Osteoblast (primary cell): ENCODE measurements around the gene HTD2. TPM values are rescaled to one million over a fixed set of nuclear protein-coding genes. Genes with fewer than 3 reads are reported as not detected.
A peak's percentile ranks its signal among the peaks of the same experiment; 100 is the strongest.
"Not testable (repeated sequence)": the region's sequence is repeated elsewhere in the genome, so short reads cannot be mapped to it uniquely, and the experiment has no call there.

Experiments used
- DNase-seq: peaks from one replicate; pipeline ENCODE4 v3.0.0; 2011; ENCODE audit warnings: low spot score, mixed read lengths; ENCODE audit not compliant: insufficient read length; ENCODE audit errors: missing footprints
- H2AFZ ChIP-seq: 2 replicates; pipeline ENCODE4 v1.6.0; 2011; ENCODE audit warnings: mild to moderate bottlenecking, low read length
- H3K27ac ChIP-seq: 2 replicates; pipeline ENCODE4 v1.5.1; 2011; ENCODE audit warnings: mild to moderate bottlenecking, low read depth, low read length, moderate library complexity
- H3K27me3 ChIP-seq: 2 replicates; pipeline ENCODE4 v1.6.0; 2012; ENCODE audit warnings: mild to moderate bottlenecking, control low read depth, inconsistent platforms, low read length, moderate library complexity; ENCODE audit not compliant: insufficient read depth
- H3K36me3 ChIP-seq: 2 replicates; pipeline ENCODE4 v1.5.1; 2011; ENCODE audit warnings: mild to moderate bottlenecking, low read length, control low read depth, moderate library complexity; ENCODE audit not compliant: insufficient read depth
- H3K4me1 ChIP-seq: 2 replicates; pipeline ENCODE4 v1.5.1; 2011; ENCODE audit warnings: mild to moderate bottlenecking, low read length, control low read depth, moderate library complexity; ENCODE audit not compliant: insufficient read depth
- H3K4me2 ChIP-seq: 2 replicates; pipeline ENCODE4 v1.6.0; 2011; ENCODE audit warnings: mild to moderate bottlenecking, low read length; ENCODE audit not compliant: insufficient read depth
- H3K4me3 ChIP-seq: fragments of 200-600 bp; sonication (generic); 3 replicates; pipeline ENCODE4 v1.5.1; 2012; ENCODE audit warnings: mild to moderate bottlenecking, low read length, inconsistent platforms; ENCODE audit not compliant: insufficient read depth
- H3K79me2 ChIP-seq: 2 replicates; pipeline ENCODE4 v1.6.0; 2012; ENCODE audit warnings: mild to moderate bottlenecking, low read length, control low read depth, inconsistent platforms; ENCODE audit not compliant: insufficient read depth
- H3K9me3 ChIP-seq: 2 replicates; pipeline ENCODE4 v1.5.1; 2011; ENCODE audit warnings: low read depth, low read length, control low read depth
- H4K20me1 ChIP-seq: 2 replicates; pipeline ENCODE4 v1.6.0; 2012; ENCODE audit warnings: mild to moderate bottlenecking, low read length, control low read depth; ENCODE audit not compliant: insufficient read depth
- total RNA-seq: library from RNA; depleted of rRNA; stranded (reverse); fragments of >200 nt; gene quantifications from 2 replicates; pipeline ENCODE4 v1.2.3, GENCODE V29; 2012
- TF ChIP-seq, protein P1 (sequence below): IDR thresholded peaks from 2 replicates; pipeline ENCODE4 v1.5.1; 2011; ENCODE audit warnings: mild to moderate bottlenecking, low read depth, low read length, moderate library complexity; ENCODE audit errors: extremely low read depth

The HTD2 gene
- total RNA-seq, 1 donor: 6.2 TPM

- H3K4me2 ChIP-seq: peak overlapping the region; percentile 35
- peak overlapping the region; percentile 31 for H3K27ac ChIP-seq
Measured at GRCh38 chr3:58336135-58336882, 30.0 kb downstream of the HTD2 start.

GRCh38 chr3:58337190-58337589, 30.9 kb downstream of the HTD2 start:
- Histone ChIP-seq H3K27me3 (no peaks in the 10 kb centered on the region), H3K79me2 (peaks cover 61% of the 10 kb centered on the region), H3K27ac (no peak overlapping the region), H3K4me2 (no peak overlapping the region), H4K20me1 (no peaks in the 10 kb centered on the region), H3K36me3 (no peaks in the 10 kb centered on the region), H3K4me3 (no peak overlapping the region), H2AFZ (no peak overlapping the region), H3K9me3 (no peaks in the 10 kb centered on the region), H3K4me1 (peaks cover 37% of the 10 kb centered on the region)
- TF ChIP-seq, protein P1, sequence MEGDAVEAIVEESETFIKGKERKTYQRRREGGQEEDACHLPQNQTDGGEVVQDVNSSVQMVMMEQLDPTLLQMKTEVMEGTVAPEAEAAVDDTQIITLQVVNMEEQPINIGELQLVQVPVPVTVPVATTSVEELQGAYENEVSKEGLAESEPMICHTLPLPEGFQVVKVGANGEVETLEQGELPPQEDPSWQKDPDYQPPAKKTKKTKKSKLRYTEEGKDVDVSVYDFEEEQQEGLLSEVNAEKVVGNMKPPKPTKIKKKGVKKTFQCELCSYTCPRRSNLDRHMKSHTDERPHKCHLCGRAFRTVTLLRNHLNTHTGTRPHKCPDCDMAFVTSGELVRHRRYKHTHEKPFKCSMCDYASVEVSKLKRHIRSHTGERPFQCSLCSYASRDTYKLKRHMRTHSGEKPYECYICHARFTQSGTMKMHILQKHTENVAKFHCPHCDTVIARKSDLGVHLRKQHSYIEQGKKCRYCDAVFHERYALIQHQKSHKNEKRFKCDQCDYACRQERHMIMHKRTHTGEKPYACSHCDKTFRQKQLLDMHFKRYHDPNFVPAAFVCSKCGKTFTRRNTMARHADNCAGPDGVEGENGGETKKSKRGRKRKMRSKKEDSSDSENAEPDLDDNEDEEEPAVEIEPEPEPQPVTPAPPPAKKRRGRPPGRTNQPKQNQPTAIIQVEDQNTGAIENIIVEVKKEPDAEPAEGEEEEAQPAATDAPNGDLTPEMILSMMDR: no peak
- DNase-seq: no peak

More at GRCh38 chr3:58336135-58336882, 30.0 kb downstream of the HTD2 start:
- Histone ChIP-seq H3K9me3 (no peaks in the 10 kb centered on the region), H3K27me3 (no peaks in the 10 kb centered on the region), H2AFZ (no peak overlapping the region), H3K4me1 (peaks cover 34% of the 10 kb centered on the region), H3K79me2 (peaks cover 59% of the 10 kb centered on the region), H3K4me3 (no peak overlapping the region), H4K20me1 (no peaks in the 10 kb centered on the region), H3K36me3 (no peaks in the 10 kb centered on the region)
- DNase-seq: peak; percentile 79
- TF ChIP-seq, protein P1: no peak

DNA sequence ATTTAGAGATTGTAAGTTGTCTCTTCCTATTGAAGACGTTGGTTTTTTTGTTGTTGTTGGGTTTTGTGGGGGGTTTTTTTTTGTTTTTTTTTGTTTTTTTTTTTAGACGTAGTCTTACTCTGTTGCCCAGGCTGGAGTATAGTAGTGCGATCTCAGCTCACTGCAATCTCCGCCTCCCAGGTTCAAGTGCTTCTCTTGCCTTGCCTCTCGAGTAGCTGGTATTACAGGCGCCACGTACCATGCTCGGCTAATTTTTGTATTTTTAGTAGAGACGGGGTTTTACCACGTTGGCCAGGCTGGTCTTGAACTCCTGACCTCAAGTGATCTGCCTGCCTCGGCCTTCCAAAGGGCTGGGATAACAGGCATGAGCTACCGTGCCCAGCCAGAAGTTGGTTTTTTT, 32.8 kb downstream of the HTD2 start:
- peaks cover 65% of the 10 kb centered on the region for H3K79me2 ChIP-seq
- not testable (repeated sequence) for H2AFZ ChIP-seq, H3K36me3 ChIP-seq, H4K20me1 ChIP-seq, H3K4me3 ChIP-seq, H3K27me3 ChIP-seq, H3K4me2 ChIP-seq, DNase-seq, H3K27ac ChIP-seq, H3K9me3 ChIP-seq
- peaks cover 29% of the 10 kb centered on the region for H3K4me1 ChIP-seq

- TF ChIP-seq, protein P1: no peak
Measured at GRCh38 chr3:58340594-58341244, 34.4 kb downstream of the HTD2 start.

More at GRCh38 chr3:58340594-58341244, 34.4 kb downstream of the HTD2 start:
- Histone ChIP-seq H3K4me2 (no peak overlapping the region), H3K27ac (peak overlapping the region; percentile 16), H2AFZ (no peak overlapping the region), H3K9me3 (no peaks in the 10 kb centered on the region), H3K27me3 (no peaks in the 10 kb centered on the region), H3K36me3 (no peaks in the 10 kb centered on the region), H3K4me1 (peaks cover 17% of the 10 kb centered on the region), H3K4me3 (no peak overlapping the region), H4K20me1 (peaks cover 4% of the 10 kb centered on the region), H3K79me2 (peaks cover 65% of the 10 kb centered on the region)
- no peak for DNase-seq
